Gastrocnemius medialis (tissue), 4 donors: ENCODE results near the gene EYS.

ENCODE experiments used
- POLR2A ChIP-seq, 2 donors: fragments of 450-650 bp; IDR thresholded peaks; one replicate each; pipeline ENCODE4 v1.6.1; 2017; ENCODE audit warnings: antibody characterized with exemption in 2 of 2, mild to moderate bottlenecking in 2 of 2, moderate library complexity in 2 of 2
- TF ChIP-seq, protein P1 (sequence below), 5 experiments: fragments of 450-650 bp in 3 of 5; fragments of 200-600 bp in 2 of 5; sonication (generic) in 2 of 5; IDR thresholded peaks in 4 of 5; conservative IDR thresholded peaks in 1 of 5; 1 replicate in 4 of 5; 2 replicates in 1 of 5; pipeline ENCODE4 v1.5.1; 2016 to 2019; ENCODE audit warnings: antibody characterized with exemption in 5 of 5, mild to moderate bottlenecking in 3 of 5, moderate library complexity in 3 of 5

GRCh38 chr6:64263778-64264177 is 1443.2 kb downstream of the EYS start:
- TF ChIP-seq, protein P1, sequence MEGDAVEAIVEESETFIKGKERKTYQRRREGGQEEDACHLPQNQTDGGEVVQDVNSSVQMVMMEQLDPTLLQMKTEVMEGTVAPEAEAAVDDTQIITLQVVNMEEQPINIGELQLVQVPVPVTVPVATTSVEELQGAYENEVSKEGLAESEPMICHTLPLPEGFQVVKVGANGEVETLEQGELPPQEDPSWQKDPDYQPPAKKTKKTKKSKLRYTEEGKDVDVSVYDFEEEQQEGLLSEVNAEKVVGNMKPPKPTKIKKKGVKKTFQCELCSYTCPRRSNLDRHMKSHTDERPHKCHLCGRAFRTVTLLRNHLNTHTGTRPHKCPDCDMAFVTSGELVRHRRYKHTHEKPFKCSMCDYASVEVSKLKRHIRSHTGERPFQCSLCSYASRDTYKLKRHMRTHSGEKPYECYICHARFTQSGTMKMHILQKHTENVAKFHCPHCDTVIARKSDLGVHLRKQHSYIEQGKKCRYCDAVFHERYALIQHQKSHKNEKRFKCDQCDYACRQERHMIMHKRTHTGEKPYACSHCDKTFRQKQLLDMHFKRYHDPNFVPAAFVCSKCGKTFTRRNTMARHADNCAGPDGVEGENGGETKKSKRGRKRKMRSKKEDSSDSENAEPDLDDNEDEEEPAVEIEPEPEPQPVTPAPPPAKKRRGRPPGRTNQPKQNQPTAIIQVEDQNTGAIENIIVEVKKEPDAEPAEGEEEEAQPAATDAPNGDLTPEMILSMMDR (IDR thresholded peaks at IDR 0.05 in 4 of 5, conservative IDR thresholded peaks at IDR 0.05 in 1 of 5), result no peak
- no peak for TF ChIP-seq POLR2A (IDR thresholded peaks at IDR 0.05)
